H1 (cell line): ENCODE data around the gene MPHOSPH8. TPM values are rescaled to one million over a fixed set of nuclear protein-coding genes. Genes with fewer than 3 reads are reported as not detected.

ENCODE experiments used
- CTCF ChIA-PET: fragments of 300-600 bp; sonication (Branson Sonifier 250); formaldehyde crosslinking; loops from one replicate; lab custom pipeline; 2021; ENCODE audit not compliant: partially characterized antibody; lab: Charles Lee
- POLR2A ChIA-PET: fragments of 300-600 bp; sonication (Branson Sonifier 250); formaldehyde crosslinking; loops from one replicate; lab custom pipeline; 2021; ENCODE audit warnings: inconsistent platforms; ENCODE audit not compliant: partially characterized antibody; lab: Charles Lee
- DNase-seq, 2 experiments: peaks; one replicate each; pipeline versions ENCODE4 v3.0.0 to v3.0.0-alpha.2; 2010 to 2022; ENCODE audit warnings: low spot score in 2 of 2, low read depth in 1 of 2, mixed read lengths in 1 of 2
- FAIRE-seq: peaks from 2 replicates; lab custom pipeline; 2011; peaks lifted over from hg19 to GRCh38; lab: Jason Lieb, UNC
- H2AFZ ChIP-seq: 2 replicates; pipeline ENCODE4 v1.8.1; 2012; ENCODE audit warnings: low read length, inconsistent platforms
- H2AK5ac ChIP-seq: 2 replicates; pipeline ENCODE4 v1.6.1; 2013; ENCODE audit warnings: low read depth, low read length
- H2BK120ac ChIP-seq: replicated peaks from 2 replicates; pipeline ENCODE3; 2013; ENCODE audit warnings: low read depth, low read length, inconsistent platforms
- H2BK12ac ChIP-seq: 2 replicates; pipeline ENCODE4 v1.6.1; 2013; ENCODE audit warnings: low read depth, low read length
- H2BK15ac ChIP-seq: 2 replicates; pipeline ENCODE4 v1.6.1; 2013; ENCODE audit warnings: low read length
- H2BK20ac ChIP-seq: 2 replicates; pipeline ENCODE4 v1.6.1; 2013; ENCODE audit warnings: low read length
- H2BK5ac ChIP-seq: 2 replicates; pipeline ENCODE4 v1.6.1; 2013; ENCODE audit warnings: low read depth, low read length
- H3K14ac ChIP-seq: 2 replicates; pipeline ENCODE4 v1.6.1; 2013; ENCODE audit warnings: inconsistent platforms; ENCODE audit not compliant: insufficient read length
- H3K18ac ChIP-seq: 2 replicates; pipeline ENCODE4 v1.6.1; 2013; ENCODE audit warnings: low read length; ENCODE audit errors: extremely low read depth
- H3K23ac ChIP-seq: 2 replicates; pipeline ENCODE4 v1.6.1; 2013; ENCODE audit warnings: inconsistent platforms; ENCODE audit not compliant: insufficient read length
- H3K23me2 ChIP-seq: 2 replicates; pipeline ENCODE4 v1.6.1; 2013; ENCODE audit warnings: low read depth, low read length
- H3K27ac ChIP-seq: 2 replicates; pipeline ENCODE4 v1.6.1; 2011; ENCODE audit warnings: low read depth, low read length, inconsistent platforms
- H3K27me3 ChIP-seq, 4 experiments: replicated peaks in 1 of 4; 1 replicate in 1 of 4; 2 replicates in 3 of 4; pipeline versions ENCODE4 v1.6.1 to v1.8.1; 2011 to 2013; ENCODE audit warnings: low read length in 3 of 4, mild to moderate bottlenecking in 3 of 4, inconsistent platforms in 2 of 4, mixed read lengths in 2 of 4, moderate library complexity in 1 of 4; ENCODE audit not compliant: control insufficient read depth in 3 of 4, insufficient read depth in 3 of 4; ENCODE audit errors: extremely low read depth in 1 of 4
- H3K36me3 ChIP-seq, 4 experiments: 2 replicates each; pipeline versions ENCODE4 v1.6.1 to v1.8.1; 2011 to 2013; ENCODE audit warnings: mild to moderate bottlenecking in 4 of 4, low read length in 3 of 4, moderate library complexity in 2 of 4, control low read depth in 1 of 4, inconsistent platforms in 1 of 4; ENCODE audit not compliant: insufficient read depth in 4 of 4, control insufficient read depth in 2 of 4
- H3K4ac ChIP-seq: replicated peaks from 2 replicates; pipeline ENCODE3; 2013; ENCODE audit warnings: low read length, low read depth, mixed read lengths, inconsistent platforms; ENCODE audit not compliant: insufficient read length
- H3K4me1 ChIP-seq, 4 experiments: replicated peaks in 1 of 4; 1 replicate in 1 of 4; 2 replicates in 3 of 4; pipeline versions ENCODE4 v1.6.1 to v1.8.1; 2011 to 2013; ENCODE audit warnings: low read length in 3 of 4, inconsistent platforms in 2 of 4, mixed read lengths in 1 of 4; ENCODE audit not compliant: insufficient read depth in 4 of 4, control insufficient read depth in 3 of 4
- H3K4me2 ChIP-seq, 2 experiments: 2 replicates each; pipeline versions ENCODE4 v1.6.1 to v1.8.1; 2011 to 2013; ENCODE audit warnings: low read depth in 2 of 2, low read length in 2 of 2, control low read depth in 1 of 2, inconsistent platforms in 1 of 2, mild to moderate bottlenecking in 1 of 2; ENCODE audit not compliant: insufficient read depth in 1 of 2
- H3K4me3 ChIP-seq, 4 experiments: fragments of 200-600, 300-600 bp in 1 of 4; sonication (generic), shearing (Covaris generic), sonication (Bioruptor Twin) in 1 of 4; 2 replicates each; pipeline versions ENCODE4 v1.5.1 to v1.8.1; 2011 to 2016; ENCODE audit warnings: low read length in 4 of 4, low read depth in 3 of 4, control low read depth in 2 of 4, inconsistent platforms in 2 of 4, mild to moderate bottlenecking in 2 of 4, mixed read lengths in 1 of 4, moderate library complexity in 1 of 4; ENCODE audit not compliant: insufficient read depth in 2 of 4; ENCODE audit errors: extremely low read depth in 1 of 4
- H3K56ac ChIP-seq: replicated peaks from 2 replicates; pipeline ENCODE3; 2013; ENCODE audit warnings: low read depth, mild to moderate bottlenecking, mixed read lengths, low read length, inconsistent platforms; ENCODE audit not compliant: insufficient read length
- H3K79me1 ChIP-seq: 2 replicates; pipeline ENCODE4 v1.6.1; 2013; ENCODE audit warnings: low read depth, low read length, control low read depth
- H3K79me2 ChIP-seq, 2 experiments: 2 replicates each; pipeline versions ENCODE4 v1.6.1 to v1.8.1; 2012 to 2013; ENCODE audit warnings: low read length in 2 of 2, mild to moderate bottlenecking in 2 of 2, inconsistent platforms in 1 of 2; ENCODE audit not compliant: insufficient read depth in 2 of 2, control insufficient read depth in 1 of 2
- H3K9ac ChIP-seq, 4 experiments: replicated peaks in 1 of 4; 1 replicate in 1 of 4; 2 replicates in 3 of 4; pipeline versions ENCODE4 v1.6.1 to v1.8.1; 2011 to 2013; ENCODE audit warnings: low read depth in 3 of 4, low read length in 3 of 4, control low read depth in 2 of 4, mild to moderate bottlenecking in 2 of 4, moderate library complexity in 2 of 4, inconsistent platforms in 1 of 4; ENCODE audit errors: extremely low read depth in 1 of 4
- H3K9me3 ChIP-seq, 2 experiments: 2 replicates each; pipeline versions ENCODE4 v1.6.1 to v1.8.1; 2012 to 2013; ENCODE audit warnings: mild to moderate bottlenecking in 2 of 2, moderate library complexity in 2 of 2, control low read depth in 1 of 2, inconsistent platforms in 1 of 2, low read depth in 1 of 2, low read length in 1 of 2, mixed read lengths in 1 of 2; ENCODE audit not compliant: insufficient read depth in 2 of 2
- H4K20me1 ChIP-seq, 2 experiments: replicated peaks in 1 of 2; 2 replicates each; pipeline versions ENCODE3 to v1.8.1; 2011 to 2013; ENCODE audit warnings: inconsistent platforms in 2 of 2, low read length in 2 of 2, mild to moderate bottlenecking in 1 of 2; ENCODE audit not compliant: insufficient read depth in 2 of 2, control insufficient read depth in 1 of 2
- H4K5ac ChIP-seq: 2 replicates; pipeline ENCODE4 v1.6.1; 2013; ENCODE audit warnings: low read length, low read depth, mixed read lengths, inconsistent platforms; ENCODE audit not compliant: insufficient read length
- H4K8ac ChIP-seq: 2 replicates; pipeline ENCODE4 v1.8.0; 2013; ENCODE audit warnings: mild to moderate bottlenecking, moderate library complexity, low read length, inconsistent platforms; ENCODE audit not compliant: insufficient read depth; ENCODE audit errors: extremely low read depth
- H4K91ac ChIP-seq: replicated peaks from 2 replicates; pipeline ENCODE3; 2013; ENCODE audit warnings: low read length, mixed read lengths, inconsistent platforms; ENCODE audit not compliant: insufficient read length
- CHD2 ChIP-seq: IDR thresholded peaks from 2 replicates; pipeline ENCODE4 v1.6.1; 2012; ENCODE audit warnings: low read length, improper control_type of control experiment
- CREB1 ChIP-seq: IDR thresholded peaks from 2 replicates; pipeline ENCODE4 v1.6.1; 2012; ENCODE audit warnings: inconsistent platforms
- FOSL1 ChIP-seq: IDR thresholded peaks from 2 replicates; pipeline ENCODE4 v1.6.1; 2011; ENCODE audit warnings: mild to moderate bottlenecking, low read depth, low read length, moderate library complexity; ENCODE audit not compliant: insufficient read depth
- HDAC2 ChIP-seq, 2 experiments: fragments of 300-600 bp in 1 of 2; sonication (generic) in 1 of 2; IDR thresholded peaks; 2 replicates each; pipeline ENCODE4 v1.6.1; 2011 to 2012; ENCODE audit warnings: low read depth in 2 of 2, low read length in 2 of 2, mild to moderate bottlenecking in 2 of 2, moderate library complexity in 2 of 2, borderline replicate concordance in 1 of 2, inconsistent platforms in 1 of 2
- JUN ChIP-seq: IDR thresholded peaks from 2 replicates; pipeline ENCODE4 v1.6.1; 2011; ENCODE audit warnings: low read depth, mild to moderate bottlenecking, improper control_type of control experiment, low read length
- JUND ChIP-seq: IDR thresholded peaks from 2 replicates; pipeline ENCODE4 v1.6.1; 2011; ENCODE audit warnings: mild to moderate bottlenecking, improper control_type of control experiment, low read length
- SIN3A ChIP-seq, 2 experiments: IDR thresholded peaks in 1 of 2; conservative IDR thresholded peaks in 1 of 2; 2 replicates each; pipeline ENCODE4 v1.6.1; 2011 to 2012; ENCODE audit warnings: low read length in 2 of 2, improper control_type of control experiment in 1 of 2, low read depth in 1 of 2, mild to moderate bottlenecking in 1 of 2
- SP4 ChIP-seq: IDR thresholded peaks from 2 replicates; pipeline ENCODE4 v1.6.1; 2012; ENCODE audit warnings: low read length, inconsistent platforms
- ZNF274 ChIP-seq: IDR thresholded peaks from 2 replicates; pipeline ENCODE4 v1.7.0; 2012; ENCODE audit warnings: low read length, borderline replicate concordance; ENCODE audit errors: extremely low read depth
- WGBS, 2 experiments: shearing (Covaris generic) in 1 of 2; methylation state at CpG; one replicate each; pipeline versions ENCODE4 v1.1.6 to v1.1.7; 2013 to 2015; ENCODE audit warnings: low lambda C conversion rate in 2 of 2, mixed read lengths in 2 of 2, inconsistent platforms in 1 of 2, low coverage in 1 of 2, missing lambda C conversion rate in 1 of 2; ENCODE audit not compliant: insufficient replicate concordance in 2 of 2, insufficient coverage in 1 of 2, insufficient read length in 1 of 2; ENCODE audit errors: extremely low coverage in 1 of 2, missing lambda C conversion rate in 1 of 2; 5-methylcytosine and 5-hydroxymethylcytosine counted together
- polyA plus RNA-seq, 7 experiments: library from polyadenylated mRNA; depleted of rRNA in 3 of 7; stranded (reverse) in 5 of 7; unstranded in 2 of 7; fragments of >200 nt in 5 of 7; fragments of 200-250 nt in 2 of 7; gene quantifications; 1 replicate in 5 of 7; 2 replicates in 1 of 7; 4 replicates in 1 of 7; pipeline versions ENCODE4 v1.2.1 to v1.2.3, GENCODE V29; 2011 to 2013; ENCODE audit warnings: missing spikeins in 2 of 7, mixed read lengths in 2 of 7
- total RNA-seq: library from RNA; stranded (reverse); fragmentation: NEBNext Ultra II Directional; extraction: Animal tissue kit (Norgen Biotek cat#: 25700); gene quantifications from 2 replicates; pipeline ENCODE4 v1.2.1, GENCODE V29; 2021
- TF ChIP-seq, protein P1 (sequence below), 3 experiments: IDR thresholded peaks; 1 replicate in 2 of 3; 2 replicates in 1 of 3; pipeline versions ENCODE4 v1.5.1 to v1.6.1; 2011; ENCODE audit warnings: low read length in 3 of 3, mild to moderate bottlenecking in 3 of 3, inconsistent platforms in 2 of 3, low read depth in 1 of 3, moderate library complexity in 1 of 3; ENCODE audit not compliant: insufficient read depth in 1 of 3; ENCODE audit errors: control extremely low read depth in 1 of 3

Gene MPHOSPH8
- total and polyA plus RNA-seq, 2 of the 8 experiments (the other 6 are each of a cell fraction or from before 2014, with no cell fraction given), result 8.3 to 20.5 TPM

DNA sequence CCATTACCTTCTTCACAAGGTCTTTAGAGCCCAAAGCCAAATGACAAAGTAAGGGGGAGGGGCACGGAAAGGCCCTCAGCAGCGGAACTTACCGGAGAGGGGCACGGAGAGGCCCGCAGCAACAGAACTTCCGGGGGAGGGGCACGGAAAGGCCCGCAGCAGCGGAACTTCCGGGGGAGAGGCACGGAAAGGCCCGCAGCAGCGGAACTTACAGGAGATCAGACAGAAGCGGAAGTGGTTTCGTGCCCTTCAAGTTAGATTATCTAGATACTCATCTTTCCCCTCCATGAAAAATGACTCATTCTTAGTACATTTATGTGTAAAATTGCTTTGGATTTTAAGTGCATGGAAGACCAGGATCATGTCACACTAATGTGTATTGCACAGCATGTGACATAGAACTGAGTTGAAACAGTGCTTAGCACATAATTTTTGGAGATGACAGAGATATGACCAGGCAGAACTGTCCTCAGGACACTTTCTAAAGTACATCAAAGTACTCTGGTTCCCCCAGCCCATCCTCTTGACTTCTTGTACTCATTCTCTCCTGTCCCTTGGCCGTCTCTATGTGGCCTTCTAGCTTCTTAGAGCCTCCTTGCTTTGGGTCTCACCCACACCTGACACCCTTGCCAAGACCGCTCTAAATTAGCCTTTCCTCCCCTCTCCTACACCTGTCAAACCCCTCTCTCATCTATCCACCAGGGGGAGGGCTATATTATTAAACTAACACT is 46.4 kb upstream of the MPHOSPH8 start:
- no peak overlapping the region for H3K9ac ChIP-seq
- H3K23ac ChIP-seq, result no peak overlapping the region
- no peak overlapping the region for H3K4me3 ChIP-seq
- H3K18ac ChIP-seq, result no peak overlapping the region
- POLR2A ChIA-PET, result no interaction called here
- H2BK12ac ChIP-seq, result no peak overlapping the region
- no peaks in the 10 kb centered on the region for H3K79me2 ChIP-seq
- H3K4ac ChIP-seq, result no peak overlapping the region
- WGBS, 2 experiments, result 78% methylated on average over 17 of the region's 17 CpGs; no CpG with 5 or more reads in 1 of the 2 experiments
- H3K14ac ChIP-seq, result no peak overlapping the region
- no peak overlapping the region for H2BK5ac ChIP-seq
- FAIRE-seq (no peak), DNase-seq (no peak)
- no peak overlapping the region for H3K4me2 ChIP-seq
- no peak overlapping the region for H2BK15ac ChIP-seq
- H3K56ac ChIP-seq, result no peak overlapping the region
- H3K4me1 ChIP-seq, result no peaks in the 10 kb centered on the region
- H3K79me1 ChIP-seq, result no peaks in the 10 kb centered on the region
- no peak overlapping the region for H2BK20ac ChIP-seq
- H3K23me2 ChIP-seq, result no peaks in the 10 kb centered on the region
- no peak overlapping the region for H2BK120ac ChIP-seq
- H4K8ac ChIP-seq, result no peak overlapping the region
- H4K20me1 ChIP-seq, result no peaks in the 10 kb centered on the region
- peaks cover 10 to 19% of the 10 kb centered on the region in 2 experiments; a peak in 3 of 4 replicates for H3K9me3 ChIP-seq
- no peak overlapping the region for H2AFZ ChIP-seq
- H3K27me3 ChIP-seq, result no peaks in the 10 kb centered on the region
- CTCF ChIA-PET, result interaction anchor here (1.0 kb wide), 1 partner anchor 40 kb away, joined by 4 read pairs; no protein-coding TSS in a partner anchor
- no peak overlapping the region for H2AK5ac ChIP-seq
- no peak overlapping the region for H3K27ac ChIP-seq
- no peak overlapping the region for H4K91ac ChIP-seq
- H3K36me3 ChIP-seq, result no peaks in the 10 kb centered on the region
- H4K5ac ChIP-seq, result no peak overlapping the region
- TF ChIP-seq HDAC2 (IDR thresholded peaks at IDR 0.05; ENCODE audit: borderline replicate concordance in 1 of 2, low read depth in 2 of 2, low read length in 2 of 2), result no peak
- TF ChIP-seq, protein P1, sequence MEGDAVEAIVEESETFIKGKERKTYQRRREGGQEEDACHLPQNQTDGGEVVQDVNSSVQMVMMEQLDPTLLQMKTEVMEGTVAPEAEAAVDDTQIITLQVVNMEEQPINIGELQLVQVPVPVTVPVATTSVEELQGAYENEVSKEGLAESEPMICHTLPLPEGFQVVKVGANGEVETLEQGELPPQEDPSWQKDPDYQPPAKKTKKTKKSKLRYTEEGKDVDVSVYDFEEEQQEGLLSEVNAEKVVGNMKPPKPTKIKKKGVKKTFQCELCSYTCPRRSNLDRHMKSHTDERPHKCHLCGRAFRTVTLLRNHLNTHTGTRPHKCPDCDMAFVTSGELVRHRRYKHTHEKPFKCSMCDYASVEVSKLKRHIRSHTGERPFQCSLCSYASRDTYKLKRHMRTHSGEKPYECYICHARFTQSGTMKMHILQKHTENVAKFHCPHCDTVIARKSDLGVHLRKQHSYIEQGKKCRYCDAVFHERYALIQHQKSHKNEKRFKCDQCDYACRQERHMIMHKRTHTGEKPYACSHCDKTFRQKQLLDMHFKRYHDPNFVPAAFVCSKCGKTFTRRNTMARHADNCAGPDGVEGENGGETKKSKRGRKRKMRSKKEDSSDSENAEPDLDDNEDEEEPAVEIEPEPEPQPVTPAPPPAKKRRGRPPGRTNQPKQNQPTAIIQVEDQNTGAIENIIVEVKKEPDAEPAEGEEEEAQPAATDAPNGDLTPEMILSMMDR (IDR thresholded peaks at IDR 0.05; ENCODE audit: control extremely low read depth in 1 of 3, insufficient read depth in 1 of 3, low read depth in 1 of 3, low read length in 3 of 3), result no peak
- no peak for TF ChIP-seq FOSL1
- TF ChIP-seq JUN, result no peak
- TF ChIP-seq CHD2, result no peak
- TF ChIP-seq SIN3A (conservative IDR thresholded peaks at IDR 0.05 in 1 of 2, IDR thresholded peaks at IDR 0.05 in 1 of 2; ENCODE audit: low read depth in 1 of 2, low read length in 2 of 2), result no peak
- TF ChIP-seq SP4, result no peak
- TF ChIP-seq ZNF274, result no peak
- no peak for TF ChIP-seq JUND
- no peak for TF ChIP-seq CREB1
